ENCODE data around the gene ARNT2.

ARNT2 gene

GRCh38 chr15:80588801-80589200 is 184.6 kb downstream of the ARNT2 start:
- in situ Hi-C loops (cut with MboI; ENCODE audit: low sequenced_read_pairs, unreplicated experiment): no loop called here
- DNase-seq (ENCODE audit: low spot score): no peak
- TF ChIP-seq CTCF (IDR thresholded peaks at IDR 0.05; ENCODE audit: borderline replicate concordance, control extremely low read depth, extremely low read depth, insufficient read depth, missing control alignments): no peak

- no peak for TF ChIP-seq CTCF (IDR thresholded peaks at IDR 0.05; ENCODE audit: borderline replicate concordance, control extremely low read depth, extremely low read depth, insufficient read depth, missing control alignments)
- no peak for DNase-seq (ENCODE audit: low spot score)
- in situ Hi-C loops (cut with MboI; ENCODE audit: low sequenced_read_pairs, unreplicated experiment): no loop called here
These were observed 186.7 kb downstream of the ARNT2 start for GRCh38 chr15:80590761-80591355.

DNA sequence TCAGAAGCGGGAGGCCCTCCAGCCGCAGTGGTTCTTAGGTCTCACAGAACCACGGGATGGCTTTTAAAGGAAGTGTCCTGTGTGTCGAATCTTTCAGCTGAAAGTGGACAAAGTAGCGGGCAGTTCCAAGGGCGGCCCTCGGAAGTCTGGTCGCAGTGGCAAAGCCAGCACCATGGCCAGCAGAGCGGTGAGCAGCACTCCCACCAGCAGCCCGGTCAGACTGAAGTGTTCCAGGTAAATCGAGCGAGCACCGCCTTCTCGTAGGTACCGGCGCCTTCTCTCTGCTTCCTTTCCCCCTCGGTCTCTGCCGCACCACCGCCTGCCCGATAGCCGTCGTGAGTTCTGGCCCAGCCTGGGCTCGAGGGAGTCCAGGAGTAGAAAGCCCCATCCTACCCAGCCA is 187.3 kb downstream of the ARNT2 start:
- in situ Hi-C loops (cut with MboI; ENCODE audit: low sequenced_read_pairs, unreplicated experiment): no loop called here
- TF ChIP-seq CTCF (IDR thresholded peaks at IDR 0.05; ENCODE audit: borderline replicate concordance, control extremely low read depth, extremely low read depth, insufficient read depth, missing control alignments): no peak
- no peak for DNase-seq (ENCODE audit: low spot score)

GRCh38 chr15:80591938-80592825 is 188.0 kb downstream of the ARNT2 start:
- DNase-seq (ENCODE audit: low spot score): no peak
- TF ChIP-seq CTCF (IDR thresholded peaks at IDR 0.05; ENCODE audit: borderline replicate concordance, control extremely low read depth, extremely low read depth, insufficient read depth, missing control alignments): no peak
- in situ Hi-C loops (cut with MboI; ENCODE audit: low sequenced_read_pairs, unreplicated experiment): no loop called here

DNA sequence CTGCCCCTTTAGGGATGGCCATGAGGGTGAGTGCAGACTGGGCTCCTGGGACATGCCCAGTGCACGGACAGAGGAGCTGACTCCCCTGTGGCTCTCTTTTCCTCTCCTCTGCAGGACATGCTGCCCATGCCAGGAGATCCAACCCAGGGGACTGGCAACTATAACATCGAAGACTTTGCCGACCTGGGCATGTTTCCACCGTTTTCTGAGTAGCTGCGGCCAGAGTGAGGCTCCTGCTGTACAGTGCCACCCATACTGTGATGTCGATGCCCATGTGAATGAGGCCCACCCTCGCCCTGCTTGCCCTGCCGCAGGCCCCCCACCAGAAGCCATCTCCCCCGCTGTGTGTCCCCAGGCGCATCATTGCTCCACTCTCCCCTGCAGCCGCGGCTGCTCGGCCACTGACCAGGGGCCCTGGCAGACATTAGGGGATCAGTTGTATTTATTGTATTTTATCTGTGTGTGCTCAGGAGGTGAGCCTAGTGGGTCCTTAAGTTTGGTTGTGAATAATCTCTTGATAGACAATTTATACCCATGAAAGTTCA is 189.4 kb downstream of the ARNT2 start:
- DNase-seq (ENCODE audit: low spot score): no peak
- no peak for TF ChIP-seq CTCF (IDR thresholded peaks at IDR 0.05; ENCODE audit: borderline replicate concordance, control extremely low read depth, extremely low read depth, insufficient read depth, missing control alignments)
- in situ Hi-C loops (cut with MboI; ENCODE audit: low sequenced_read_pairs, unreplicated experiment): no loop called here

DNA sequence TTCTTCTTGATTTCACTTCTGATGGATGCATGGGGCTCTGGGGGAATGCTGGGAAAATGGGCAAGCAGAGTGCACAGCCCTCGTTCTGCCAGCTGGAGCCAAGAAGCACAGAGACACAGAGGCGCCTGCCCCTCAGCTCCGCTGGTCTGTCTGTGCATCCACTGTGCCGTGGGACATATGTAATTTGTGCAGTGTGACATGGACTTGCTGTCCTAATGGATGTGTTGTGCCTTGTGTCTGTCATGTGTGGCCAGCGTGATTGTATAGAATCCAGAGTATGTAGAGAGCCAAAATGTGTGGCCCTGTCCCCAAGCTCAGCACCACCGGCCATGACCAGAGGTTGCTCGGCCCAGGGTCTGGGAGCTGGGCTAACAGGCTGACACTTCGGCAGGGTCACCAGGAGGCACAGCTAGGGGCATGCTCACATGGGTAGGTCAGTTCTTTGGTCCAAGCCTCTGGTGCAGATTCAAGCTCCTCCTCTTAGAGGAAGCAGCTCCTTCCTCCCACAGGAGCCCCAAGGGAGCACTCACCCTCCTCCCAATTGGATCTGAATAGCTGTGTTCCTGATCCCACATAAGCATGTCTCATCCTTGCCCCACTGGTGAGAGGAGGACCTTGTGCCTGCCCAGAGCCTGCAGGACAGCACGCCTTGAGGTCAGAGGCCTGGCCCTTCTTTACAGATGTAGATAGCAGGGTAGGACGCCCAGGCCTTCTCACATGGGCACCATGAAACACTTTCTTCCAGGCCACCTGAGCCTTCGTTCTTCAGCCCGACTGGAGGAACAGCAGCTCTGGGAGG is 190.1 kb downstream of the ARNT2 start:
- in situ Hi-C loops (cut with MboI; ENCODE audit: low sequenced_read_pairs, unreplicated experiment): no loop called here
- TF ChIP-seq CTCF (IDR thresholded peaks at IDR 0.05; ENCODE audit: borderline replicate concordance, control extremely low read depth, extremely low read depth, insufficient read depth, missing control alignments): no peak
- DNase-seq (ENCODE audit: low spot score): no peak

All from GM13976 (cell line).